ENCODE measurements around the gene VSX1.

DNA sequence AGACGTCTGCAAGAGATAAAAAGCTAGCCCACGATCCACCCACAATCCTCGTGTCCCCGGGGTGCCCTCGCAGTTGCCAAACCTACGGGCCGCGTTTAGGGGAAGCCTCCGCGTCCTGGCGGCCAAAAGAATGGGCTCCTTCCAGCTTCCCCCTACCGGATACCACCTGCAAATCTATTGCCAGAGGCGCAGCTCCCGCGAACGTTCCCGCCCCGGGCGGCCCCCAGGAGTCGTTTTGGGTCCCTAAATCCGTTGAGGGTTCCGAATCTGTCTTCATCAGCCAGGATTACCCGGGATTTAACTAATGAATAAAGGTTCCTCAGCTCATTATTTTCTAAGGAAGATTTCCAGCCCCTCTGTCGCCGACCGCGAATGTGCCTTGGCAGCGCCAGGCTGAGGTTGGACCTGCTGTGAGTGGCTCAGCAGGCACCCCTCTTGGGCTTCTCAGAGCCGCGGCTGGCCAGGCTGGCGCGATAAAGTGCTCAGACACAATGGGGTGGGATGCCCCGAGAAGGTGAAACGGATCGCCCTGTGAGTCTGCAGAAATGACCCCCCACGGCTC is 2.8 kb upstream of the VSX1 start:
- TF ChIP-seq, protein P1, sequence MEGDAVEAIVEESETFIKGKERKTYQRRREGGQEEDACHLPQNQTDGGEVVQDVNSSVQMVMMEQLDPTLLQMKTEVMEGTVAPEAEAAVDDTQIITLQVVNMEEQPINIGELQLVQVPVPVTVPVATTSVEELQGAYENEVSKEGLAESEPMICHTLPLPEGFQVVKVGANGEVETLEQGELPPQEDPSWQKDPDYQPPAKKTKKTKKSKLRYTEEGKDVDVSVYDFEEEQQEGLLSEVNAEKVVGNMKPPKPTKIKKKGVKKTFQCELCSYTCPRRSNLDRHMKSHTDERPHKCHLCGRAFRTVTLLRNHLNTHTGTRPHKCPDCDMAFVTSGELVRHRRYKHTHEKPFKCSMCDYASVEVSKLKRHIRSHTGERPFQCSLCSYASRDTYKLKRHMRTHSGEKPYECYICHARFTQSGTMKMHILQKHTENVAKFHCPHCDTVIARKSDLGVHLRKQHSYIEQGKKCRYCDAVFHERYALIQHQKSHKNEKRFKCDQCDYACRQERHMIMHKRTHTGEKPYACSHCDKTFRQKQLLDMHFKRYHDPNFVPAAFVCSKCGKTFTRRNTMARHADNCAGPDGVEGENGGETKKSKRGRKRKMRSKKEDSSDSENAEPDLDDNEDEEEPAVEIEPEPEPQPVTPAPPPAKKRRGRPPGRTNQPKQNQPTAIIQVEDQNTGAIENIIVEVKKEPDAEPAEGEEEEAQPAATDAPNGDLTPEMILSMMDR (conservative IDR thresholded peaks at IDR 0.05; ENCODE audit: low read depth, low read length) = no peak
- TF ChIP-seq EZH2 (IDR thresholded peaks at IDR 0.05; ENCODE audit: borderline replicate concordance, low read depth, low read length, poor library complexity, severe bottlenecking) = peak; percentile 61

All from A673 (cell line).